Glutamatergic neuron (in vitro differentiated cells): ENCODE data around the gene MANBA. TPM values are rescaled to one million over a fixed set of nuclear protein-coding genes. Genes with fewer than 3 reads are reported as not detected.

Experiments
- DNase-seq: peaks from one replicate; pipeline ENCODE4 v3.0.0; 2022
- H3K27ac Mint-ChIP-seq: one replicate; pipeline ENCODE4 v1.8.0; 2020; ENCODE audit warnings: mild to moderate bottlenecking, mixed read lengths, inconsistent platforms; ENCODE audit not compliant: unreplicated experiment
- H3K27me3 Mint-ChIP-seq: one replicate; pipeline ENCODE4 v1.8.0; 2020; ENCODE audit warnings: mild to moderate bottlenecking, moderate library complexity, mixed read lengths, inconsistent platforms; ENCODE audit not compliant: unreplicated experiment
- H3K36me3 Mint-ChIP-seq: one replicate; pipeline ENCODE4 v1.8.0; 2020; ENCODE audit warnings: mild to moderate bottlenecking, mixed read lengths, inconsistent platforms; ENCODE audit not compliant: unreplicated experiment
- H3K4me1 Mint-ChIP-seq: one replicate; pipeline ENCODE4 v1.8.0; 2020; ENCODE audit warnings: mild to moderate bottlenecking, low read depth, mixed read lengths, inconsistent platforms; ENCODE audit not compliant: unreplicated experiment
- H3K4me3 Mint-ChIP-seq: one replicate; pipeline ENCODE4 v1.8.0; 2020; ENCODE audit warnings: mild to moderate bottlenecking, mixed read lengths, inconsistent platforms; ENCODE audit not compliant: unreplicated experiment
- H3K9me3 Mint-ChIP-seq: one replicate; pipeline ENCODE4 v1.8.0; 2020; ENCODE audit warnings: mild to moderate bottlenecking, moderate library complexity, mixed read lengths, inconsistent platforms; ENCODE audit not compliant: unreplicated experiment
- total RNA-seq: library from RNA; stranded (reverse); fragmentation: NEBNext Ultra II Directional; extraction: Animal tissue kit (Norgen Biotek cat#: 25700); gene quantifications from one replicate; pipeline ENCODE4 v1.2.1, GENCODE V29; 2021; ENCODE audit not compliant: unreplicated experiment
- TF ChIP-seq, protein P1 (sequence below): fragments of 200-600 bp; sonication (generic); IDR thresholded peaks from one replicate; pipeline ENCODE4 v1.5.0; 2021; ENCODE audit not compliant: partially characterized antibody, unreplicated experiment

The MANBA gene
- total RNA-seq, 1 donor from 2014 or later = 13.0 TPM

DNA sequence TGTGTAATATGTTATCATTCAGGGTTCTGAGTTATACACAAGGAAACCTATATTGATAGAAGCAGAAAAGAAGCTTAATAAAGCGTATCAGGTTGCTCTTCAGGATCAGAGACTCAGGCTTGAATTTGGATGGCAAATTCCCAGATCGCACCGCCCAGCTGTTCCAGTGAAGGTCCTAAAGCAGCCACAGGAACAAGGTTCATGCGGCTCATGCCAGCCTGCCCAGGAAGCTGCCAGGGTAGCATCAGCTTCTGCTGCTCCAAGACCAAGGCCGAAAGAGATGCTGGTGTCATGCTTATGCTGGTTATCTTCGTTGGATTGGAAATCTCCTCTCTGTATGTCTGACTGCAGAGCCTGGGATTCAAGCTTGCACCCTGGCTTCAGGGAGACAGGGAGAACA is 127.7 kb downstream of the MANBA start:
- DNase-seq = no peak
- Mint-ChIP-seq H3K27me3 (no peaks in the 10 kb centered on the region), H3K4me1 (peaks cover 10% of the 10 kb centered on the region), H3K27ac (no peak overlapping the region), H3K9me3 (no peaks in the 10 kb centered on the region), H3K4me3 (no peak overlapping the region), H3K36me3 (no peaks in the 10 kb centered on the region)
- TF ChIP-seq, protein P1, sequence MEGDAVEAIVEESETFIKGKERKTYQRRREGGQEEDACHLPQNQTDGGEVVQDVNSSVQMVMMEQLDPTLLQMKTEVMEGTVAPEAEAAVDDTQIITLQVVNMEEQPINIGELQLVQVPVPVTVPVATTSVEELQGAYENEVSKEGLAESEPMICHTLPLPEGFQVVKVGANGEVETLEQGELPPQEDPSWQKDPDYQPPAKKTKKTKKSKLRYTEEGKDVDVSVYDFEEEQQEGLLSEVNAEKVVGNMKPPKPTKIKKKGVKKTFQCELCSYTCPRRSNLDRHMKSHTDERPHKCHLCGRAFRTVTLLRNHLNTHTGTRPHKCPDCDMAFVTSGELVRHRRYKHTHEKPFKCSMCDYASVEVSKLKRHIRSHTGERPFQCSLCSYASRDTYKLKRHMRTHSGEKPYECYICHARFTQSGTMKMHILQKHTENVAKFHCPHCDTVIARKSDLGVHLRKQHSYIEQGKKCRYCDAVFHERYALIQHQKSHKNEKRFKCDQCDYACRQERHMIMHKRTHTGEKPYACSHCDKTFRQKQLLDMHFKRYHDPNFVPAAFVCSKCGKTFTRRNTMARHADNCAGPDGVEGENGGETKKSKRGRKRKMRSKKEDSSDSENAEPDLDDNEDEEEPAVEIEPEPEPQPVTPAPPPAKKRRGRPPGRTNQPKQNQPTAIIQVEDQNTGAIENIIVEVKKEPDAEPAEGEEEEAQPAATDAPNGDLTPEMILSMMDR = no peak

DNA sequence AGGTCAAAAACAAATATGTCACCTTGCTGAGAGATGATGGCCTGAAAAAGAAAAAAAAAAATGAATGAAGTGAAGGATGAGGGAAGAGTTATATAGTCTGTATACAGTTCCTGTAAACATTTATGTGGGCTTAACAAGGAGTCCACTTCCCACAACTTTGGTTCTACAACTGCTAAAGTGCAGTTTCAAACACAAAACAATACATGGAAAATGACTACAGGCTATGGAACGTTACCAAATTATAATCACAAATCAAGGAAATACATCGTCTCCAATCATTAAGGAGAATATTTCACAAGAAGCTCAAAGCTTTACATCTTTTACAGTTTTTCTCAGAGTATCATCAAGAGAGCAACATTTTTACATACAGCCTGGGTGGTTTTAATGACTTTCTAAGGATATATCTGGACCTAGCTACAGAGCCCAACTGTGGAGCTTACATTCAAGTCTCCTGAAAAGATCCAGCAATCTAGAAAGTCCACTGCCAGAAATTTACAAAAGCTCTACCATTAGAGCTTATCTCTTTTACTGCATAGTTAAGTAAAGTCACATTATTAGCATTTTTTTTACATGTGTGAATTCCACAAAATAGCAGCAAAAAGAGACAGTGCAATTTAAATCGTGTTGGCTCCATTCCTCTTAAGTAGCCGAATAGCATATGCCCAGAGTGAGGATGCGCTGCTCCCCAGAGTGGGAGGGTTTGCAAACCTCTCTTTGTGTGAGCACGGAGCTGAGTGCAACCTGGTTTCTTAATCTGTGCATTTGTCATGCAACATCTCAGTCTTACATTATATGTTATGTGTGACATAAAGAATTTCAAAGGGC is 128.3 kb downstream of the MANBA start:
- no peaks in the 10 kb centered on the region for H3K27me3 Mint-ChIP-seq
- no peak for DNase-seq
- no peaks in the 10 kb centered on the region for H3K36me3 Mint-ChIP-seq
- peaks cover 10% of the 10 kb centered on the region for H3K4me1 Mint-ChIP-seq
- TF ChIP-seq, protein P1 = no peak
- no peaks in the 10 kb centered on the region for H3K9me3 Mint-ChIP-seq
- no peak overlapping the region for H3K27ac Mint-ChIP-seq
- no peak overlapping the region for H3K4me3 Mint-ChIP-seq

DNA sequence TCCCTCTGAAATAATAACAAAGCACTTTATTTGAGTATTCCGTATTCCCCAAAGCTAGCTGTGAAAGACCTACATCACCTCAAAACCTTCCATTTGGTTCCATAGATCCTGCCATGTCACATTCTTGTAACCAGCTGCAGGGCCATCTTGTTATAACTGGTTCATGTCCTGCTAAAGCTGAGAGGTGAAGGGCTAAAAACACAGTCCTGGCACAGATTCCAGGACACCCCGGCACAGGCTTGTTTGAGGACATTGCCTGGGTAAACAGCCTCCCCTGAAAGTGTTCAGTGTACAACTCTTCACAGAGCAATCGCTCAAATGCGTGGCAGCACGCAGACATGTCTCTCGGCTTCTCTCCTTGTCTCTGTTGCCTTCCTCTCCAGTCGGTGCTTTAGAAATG is 129.2 kb downstream of the MANBA start:
- H3K9me3 Mint-ChIP-seq = peaks cover 2% of the 10 kb centered on the region
- no peak overlapping the region for H3K27ac Mint-ChIP-seq
- H3K27me3 Mint-ChIP-seq = no peaks in the 10 kb centered on the region
- TF ChIP-seq, protein P1 = no peak
- H3K36me3 Mint-ChIP-seq = no peaks in the 10 kb centered on the region
- no peak for DNase-seq
- H3K4me1 Mint-ChIP-seq = peaks cover 10% of the 10 kb centered on the region
- H3K4me3 Mint-ChIP-seq = no peak overlapping the region

DNA sequence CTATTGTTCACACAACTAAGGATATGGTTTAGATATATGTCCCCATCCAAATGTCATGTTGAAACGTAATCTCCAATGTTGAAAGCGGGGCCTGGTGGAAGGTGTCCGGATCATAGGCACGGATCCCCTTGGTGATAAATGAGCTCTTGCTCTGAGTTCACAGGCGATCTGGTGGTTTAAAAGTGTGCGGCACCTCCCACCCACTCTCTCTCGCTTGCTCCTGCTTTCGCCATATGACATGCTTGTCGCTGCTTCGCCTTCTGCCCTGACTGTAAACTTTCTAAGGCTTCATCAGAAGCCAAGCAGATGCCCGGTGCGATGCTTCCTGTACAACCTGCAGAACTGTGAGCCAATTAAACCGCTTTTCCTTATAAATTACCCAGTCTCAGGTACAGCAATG is 131.1 kb downstream of the MANBA start:
- peaks cover 2% of the 10 kb centered on the region for H3K9me3 Mint-ChIP-seq
- no peak overlapping the region for H3K27ac Mint-ChIP-seq
- no peak for DNase-seq
- no peaks in the 10 kb centered on the region for H3K36me3 Mint-ChIP-seq
- peaks cover 2% of the 10 kb centered on the region for H3K27me3 Mint-ChIP-seq
- no peak overlapping the region for H3K4me3 Mint-ChIP-seq
- TF ChIP-seq, protein P1 = no peak
- H3K4me1 Mint-ChIP-seq = peaks cover 10% of the 10 kb centered on the region

DNA sequence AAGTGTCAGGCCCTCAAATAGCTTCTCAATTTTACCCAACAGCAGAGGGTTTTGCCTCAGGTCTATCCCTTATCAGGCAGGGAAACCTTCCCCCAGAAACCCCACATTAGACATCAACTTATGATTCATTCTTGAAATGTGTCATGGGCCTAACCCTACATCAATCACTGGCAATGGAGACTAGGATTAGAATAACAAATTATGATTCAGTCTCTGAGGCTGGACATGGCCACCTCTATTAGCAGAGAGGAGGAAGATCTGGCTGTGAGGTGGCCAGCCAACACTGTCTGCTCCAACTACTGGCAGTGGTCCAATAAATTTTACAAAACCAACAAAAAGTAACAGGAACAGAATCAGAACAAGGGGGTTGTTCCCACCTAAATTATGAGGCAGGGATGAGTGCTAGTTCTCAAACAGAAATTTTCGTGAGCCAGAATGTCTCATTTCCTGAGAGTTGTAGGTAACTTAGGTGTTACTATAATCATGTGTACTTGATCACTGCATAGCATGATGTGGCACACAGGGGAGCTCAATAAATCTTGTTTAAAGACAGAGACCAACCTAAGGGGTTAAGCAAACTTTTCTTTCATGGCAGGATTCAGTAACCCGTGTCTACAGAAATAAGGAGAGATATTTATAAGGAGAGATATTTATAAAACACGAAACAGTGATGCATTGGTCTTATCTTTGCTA is 132.8 kb downstream of the MANBA start:
- Mint-ChIP-seq H3K4me3 (no peak overlapping the region), H3K4me1 (peaks cover 10% of the 10 kb centered on the region), H3K9me3 (peaks cover 2% of the 10 kb centered on the region), H3K36me3 (no peaks in the 10 kb centered on the region), H3K27me3 (peaks cover 2% of the 10 kb centered on the region), H3K27ac (no peak overlapping the region)
- no peak for DNase-seq
- TF ChIP-seq, protein P1 = no peak
